HEK293 (cell line): ENCODE results near the gene MOSMO.
A peak's percentile ranks its signal among the peaks of the same experiment; 100 is the strongest.

Experiments used
- EGR2 ChIP-seq: fragments of 450-650 bp; formaldehyde crosslinking; IDR thresholded peaks from 2 replicates; pipeline ENCODE4 v1.5.1; 2016; ENCODE audit warnings: low read depth, missing biosample characterization, missing genetic modification characterization
- GLI2 ChIP-seq: fragments of 450-650 bp; formaldehyde crosslinking; IDR thresholded peaks from 2 replicates; pipeline ENCODE4; 2017; ENCODE audit warnings: missing biosample characterization, missing genetic modification characterization, low read depth, borderline replicate concordance
- KLF10 ChIP-seq: fragments of 450-650 bp; IDR thresholded peaks from 2 replicates; pipeline ENCODE4 v1.5.1; 2018; ENCODE audit warnings: missing biosample characterization, mild to moderate bottlenecking, missing genetic modification characterization
- KLF16 ChIP-seq: fragments of 450-650 bp; formaldehyde crosslinking; IDR thresholded peaks from 2 replicates; pipeline ENCODE4 v1.5.1; 2017; ENCODE audit warnings: missing biosample characterization, missing genetic modification characterization
- OVOL3 ChIP-seq: fragments of 450-650 bp; formaldehyde crosslinking; IDR thresholded peaks from 2 replicates; pipeline ENCODE4 v1.5.1; 2016; ENCODE audit warnings: missing biosample characterization, missing genetic modification characterization
- PRDM1 ChIP-seq: fragments of 450-650 bp; formaldehyde crosslinking; IDR thresholded peaks from 2 replicates; pipeline ENCODE4; 2016; ENCODE audit warnings: missing biosample characterization, missing genetic modification characterization
- TRIM28 ChIP-seq: IDR thresholded peaks from 2 replicates; pipeline ENCODE4 v1.6.1; 2011; ENCODE audit warnings: low read length, control low read depth, borderline replicate concordance
- ZBTB17 ChIP-seq: fragments of 450-650 bp; formaldehyde crosslinking; IDR thresholded peaks from 2 replicates; pipeline ENCODE4 v1.5.1; 2016; ENCODE audit warnings: missing biosample characterization, missing genetic modification characterization
- ZBTB8A ChIP-seq: fragments of 450-650 bp; formaldehyde crosslinking; IDR thresholded peaks from 2 replicates; pipeline ENCODE4 v1.5.1; 2016; ENCODE audit warnings: missing biosample characterization, missing genetic modification characterization
- ZNF112 ChIP-seq: fragments of 450-650 bp; formaldehyde crosslinking; IDR thresholded peaks from 2 replicates; pipeline ENCODE4 v1.5.0; 2017; ENCODE audit warnings: missing biosample characterization, missing genetic modification characterization
- ZNF133 ChIP-seq: fragments of 450-650 bp; formaldehyde crosslinking; IDR thresholded peaks from 2 replicates; pipeline ENCODE4 v1.5.1; 2016; ENCODE audit warnings: missing biosample characterization, missing genetic modification characterization
- ZNF335 ChIP-seq: fragments of 450-650 bp; formaldehyde crosslinking; conservative IDR thresholded peaks from 2 replicates; pipeline ENCODE4 v1.5.1; 2016; ENCODE audit warnings: missing biosample characterization, missing genetic modification characterization
- ZNF341 ChIP-seq: fragments of 450-650 bp; formaldehyde crosslinking; IDR thresholded peaks from 2 replicates; pipeline ENCODE4; 2016; ENCODE audit warnings: low read depth, missing biosample characterization, missing genetic modification characterization
- ZNF654 ChIP-seq: fragments of 450-650 bp; formaldehyde crosslinking; IDR thresholded peaks from 2 replicates; pipeline ENCODE4 v1.5.1; 2016; ENCODE audit warnings: low read depth, missing biosample characterization, missing genetic modification characterization
- ZNF660 ChIP-seq: fragments of 450-650 bp; IDR thresholded peaks from 2 replicates; pipeline ENCODE4 v1.5.1; 2018; ENCODE audit warnings: missing biosample characterization, mild to moderate bottlenecking, missing genetic modification characterization
- ZNF664 ChIP-seq: fragments of 450-650 bp; formaldehyde crosslinking; IDR thresholded peaks from 2 replicates; pipeline ENCODE4 v1.5.1; 2016; ENCODE audit warnings: missing biosample characterization, missing genetic modification characterization
- ZNF670 ChIP-seq: fragments of 450-650 bp; formaldehyde crosslinking; IDR thresholded peaks from 2 replicates; pipeline ENCODE4 v1.5.1; 2016; ENCODE audit warnings: missing biosample characterization, missing genetic modification characterization, low read depth
- ZNF707 ChIP-seq: fragments of 450-650 bp; formaldehyde crosslinking; IDR thresholded peaks from 2 replicates; pipeline ENCODE4 v1.5.1; 2016; ENCODE audit warnings: missing biosample characterization, missing genetic modification characterization
- ZNF830 ChIP-seq: fragments of 450-650 bp; IDR thresholded peaks from 2 replicates; pipeline ENCODE4 v1.5.0; 2018; ENCODE audit warnings: missing biosample characterization, missing genetic modification characterization, low read depth, mild to moderate bottlenecking, moderate library complexity
- TF ChIP-seq, protein P1 (sequence below): fragments of 450-650 bp; formaldehyde crosslinking; IDR thresholded peaks from 2 replicates; pipeline ENCODE4 v1.5.1; 2016; ENCODE audit warnings: missing biosample characterization, missing genetic modification characterization
- TF ChIP-seq, protein P2 (sequence below): fragments of 450-650 bp; formaldehyde crosslinking; IDR thresholded peaks from 2 replicates; pipeline ENCODE4 v1.5.1; 2016; ENCODE audit warnings: missing biosample characterization, missing genetic modification characterization
- TF ChIP-seq, protein P3 (sequence below): fragments of 450-650 bp; formaldehyde crosslinking; IDR thresholded peaks from 2 replicates; pipeline ENCODE4 v1.5.1; 2016; ENCODE audit warnings: missing biosample characterization, missing genetic modification characterization
- TF ChIP-seq, protein P4 (sequence below): fragments of 450-650 bp; IDR thresholded peaks from 2 replicates; pipeline ENCODE4 v1.5.1; 2018; ENCODE audit warnings: missing biosample characterization, mild to moderate bottlenecking, missing genetic modification characterization
- TF ChIP-seq, protein P5 (sequence below): fragments of 450-650 bp; formaldehyde crosslinking; IDR thresholded peaks from 2 replicates; pipeline ENCODE4 v1.5.1; 2016; ENCODE audit warnings: missing biosample characterization, missing genetic modification characterization
- TF ChIP-seq, protein P6 (sequence below): fragments of 450-650 bp; formaldehyde crosslinking; conservative IDR thresholded peaks from 2 replicates; pipeline ENCODE4 v1.5.1; 2016; ENCODE audit warnings: low read depth, missing biosample characterization, missing genetic modification characterization

Gene MOSMO

DNA sequence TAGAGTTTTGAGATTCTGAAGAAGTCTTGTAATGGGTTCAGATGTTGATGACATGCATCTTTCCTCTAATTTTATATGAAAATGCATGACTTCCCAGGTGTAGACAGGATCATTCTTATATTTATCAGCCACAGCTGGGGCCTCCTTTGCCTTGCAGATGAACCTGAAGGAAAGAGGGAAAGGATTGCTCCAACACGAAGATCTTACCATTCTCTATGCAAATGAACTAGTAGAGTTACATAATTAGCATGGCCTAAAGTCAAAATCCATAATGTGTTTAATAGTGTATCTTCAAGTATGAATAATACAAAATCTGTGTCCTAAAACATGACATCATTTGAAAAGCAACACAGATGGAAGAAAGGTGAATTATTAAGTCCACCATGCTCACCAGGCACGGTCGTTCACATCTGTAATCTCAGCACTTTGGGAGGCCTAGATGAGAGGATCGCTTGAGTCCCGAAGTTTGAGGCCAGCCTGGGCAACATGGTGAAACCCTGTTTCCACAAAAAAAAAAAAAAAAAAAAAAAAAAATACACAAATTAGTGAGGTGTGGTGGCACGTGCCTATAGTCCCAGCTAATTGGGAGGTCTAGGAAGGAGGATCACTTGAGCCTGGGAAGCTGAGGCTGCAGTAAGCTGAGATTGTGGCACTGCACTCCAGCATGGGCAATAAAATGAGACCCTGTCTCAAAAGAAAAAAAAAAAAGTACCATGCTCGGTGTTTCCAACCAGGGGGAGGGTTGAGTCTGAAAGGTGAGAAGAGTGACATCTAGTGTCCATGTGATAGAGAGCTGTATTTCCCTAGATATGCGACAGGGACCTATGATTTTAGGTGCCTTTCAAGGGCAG is 90.7 kb downstream of the MOSMO start (continued):
- no peak for TF ChIP-seq PRDM1
- no peak for TF ChIP-seq ZNF664 (tag by site-specific recombination)
- no peak for TF ChIP-seq ZNF670 (tag by site-specific recombination)
- TF ChIP-seq ZNF335 (tag by site-specific recombination) = 0 out of 2 replicates have a peak, but pooled peaks have one; percentile 21
- no peak for TF ChIP-seq ZNF830 (tag by site-specific recombination)
- TF ChIP-seq ZBTB17 (tag by site-specific recombination) = peak; percentile 36; the same call in 1 of the 2 replicates
- TF ChIP-seq ZNF341 (tag by site-specific recombination) = no peak
- TF ChIP-seq KLF10 (tag by site-specific recombination) = no peak
- TF ChIP-seq KLF16 (tag by site-specific recombination) = no peak
- no peak for TF ChIP-seq ZNF660 (tag by site-specific recombination)
- no peak for TF ChIP-seq ZNF133 (tag by site-specific recombination)
- no peak for TF ChIP-seq ZNF707 (tag by site-specific recombination)
- TF ChIP-seq, protein P1, sequence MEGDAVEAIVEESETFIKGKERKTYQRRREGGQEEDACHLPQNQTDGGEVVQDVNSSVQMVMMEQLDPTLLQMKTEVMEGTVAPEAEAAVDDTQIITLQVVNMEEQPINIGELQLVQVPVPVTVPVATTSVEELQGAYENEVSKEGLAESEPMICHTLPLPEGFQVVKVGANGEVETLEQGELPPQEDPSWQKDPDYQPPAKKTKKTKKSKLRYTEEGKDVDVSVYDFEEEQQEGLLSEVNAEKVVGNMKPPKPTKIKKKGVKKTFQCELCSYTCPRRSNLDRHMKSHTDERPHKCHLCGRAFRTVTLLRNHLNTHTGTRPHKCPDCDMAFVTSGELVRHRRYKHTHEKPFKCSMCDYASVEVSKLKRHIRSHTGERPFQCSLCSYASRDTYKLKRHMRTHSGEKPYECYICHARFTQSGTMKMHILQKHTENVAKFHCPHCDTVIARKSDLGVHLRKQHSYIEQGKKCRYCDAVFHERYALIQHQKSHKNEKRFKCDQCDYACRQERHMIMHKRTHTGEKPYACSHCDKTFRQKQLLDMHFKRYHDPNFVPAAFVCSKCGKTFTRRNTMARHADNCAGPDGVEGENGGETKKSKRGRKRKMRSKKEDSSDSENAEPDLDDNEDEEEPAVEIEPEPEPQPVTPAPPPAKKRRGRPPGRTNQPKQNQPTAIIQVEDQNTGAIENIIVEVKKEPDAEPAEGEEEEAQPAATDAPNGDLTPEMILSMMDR (tag by site-specific recombination) = peak; percentile 84
- no peak for TF ChIP-seq OVOL3 (tag by site-specific recombination)
- TF ChIP-seq, protein P2, sequence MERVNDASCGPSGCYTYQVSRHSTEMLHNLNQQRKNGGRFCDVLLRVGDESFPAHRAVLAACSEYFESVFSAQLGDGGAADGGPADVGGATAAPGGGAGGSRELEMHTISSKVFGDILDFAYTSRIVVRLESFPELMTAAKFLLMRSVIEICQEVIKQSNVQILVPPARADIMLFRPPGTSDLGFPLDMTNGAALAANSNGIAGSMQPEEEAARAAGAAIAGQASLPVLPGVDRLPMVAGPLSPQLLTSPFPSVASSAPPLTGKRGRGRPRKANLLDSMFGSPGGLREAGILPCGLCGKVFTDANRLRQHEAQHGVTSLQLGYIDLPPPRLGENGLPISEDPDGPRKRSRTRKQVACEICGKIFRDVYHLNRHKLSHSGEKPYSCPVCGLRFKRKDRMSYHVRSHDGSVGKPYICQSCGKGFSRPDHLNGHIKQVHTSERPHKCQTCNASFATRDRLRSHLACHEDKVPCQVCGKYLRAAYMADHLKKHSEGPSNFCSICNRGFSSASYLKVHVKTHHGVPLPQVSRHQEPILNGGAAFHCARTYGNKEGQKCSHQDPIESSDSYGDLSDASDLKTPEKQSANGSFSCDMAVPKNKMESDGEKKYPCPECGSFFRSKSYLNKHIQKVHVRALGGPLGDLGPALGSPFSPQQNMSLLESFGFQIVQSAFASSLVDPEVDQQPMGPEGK (tag by site-specific recombination) = no peak
- no peak for TF ChIP-seq GLI2 (tag by site-specific recombination)
- no peak for TF ChIP-seq EGR2 (tag by site-specific recombination)
- TF ChIP-seq, protein P3, sequence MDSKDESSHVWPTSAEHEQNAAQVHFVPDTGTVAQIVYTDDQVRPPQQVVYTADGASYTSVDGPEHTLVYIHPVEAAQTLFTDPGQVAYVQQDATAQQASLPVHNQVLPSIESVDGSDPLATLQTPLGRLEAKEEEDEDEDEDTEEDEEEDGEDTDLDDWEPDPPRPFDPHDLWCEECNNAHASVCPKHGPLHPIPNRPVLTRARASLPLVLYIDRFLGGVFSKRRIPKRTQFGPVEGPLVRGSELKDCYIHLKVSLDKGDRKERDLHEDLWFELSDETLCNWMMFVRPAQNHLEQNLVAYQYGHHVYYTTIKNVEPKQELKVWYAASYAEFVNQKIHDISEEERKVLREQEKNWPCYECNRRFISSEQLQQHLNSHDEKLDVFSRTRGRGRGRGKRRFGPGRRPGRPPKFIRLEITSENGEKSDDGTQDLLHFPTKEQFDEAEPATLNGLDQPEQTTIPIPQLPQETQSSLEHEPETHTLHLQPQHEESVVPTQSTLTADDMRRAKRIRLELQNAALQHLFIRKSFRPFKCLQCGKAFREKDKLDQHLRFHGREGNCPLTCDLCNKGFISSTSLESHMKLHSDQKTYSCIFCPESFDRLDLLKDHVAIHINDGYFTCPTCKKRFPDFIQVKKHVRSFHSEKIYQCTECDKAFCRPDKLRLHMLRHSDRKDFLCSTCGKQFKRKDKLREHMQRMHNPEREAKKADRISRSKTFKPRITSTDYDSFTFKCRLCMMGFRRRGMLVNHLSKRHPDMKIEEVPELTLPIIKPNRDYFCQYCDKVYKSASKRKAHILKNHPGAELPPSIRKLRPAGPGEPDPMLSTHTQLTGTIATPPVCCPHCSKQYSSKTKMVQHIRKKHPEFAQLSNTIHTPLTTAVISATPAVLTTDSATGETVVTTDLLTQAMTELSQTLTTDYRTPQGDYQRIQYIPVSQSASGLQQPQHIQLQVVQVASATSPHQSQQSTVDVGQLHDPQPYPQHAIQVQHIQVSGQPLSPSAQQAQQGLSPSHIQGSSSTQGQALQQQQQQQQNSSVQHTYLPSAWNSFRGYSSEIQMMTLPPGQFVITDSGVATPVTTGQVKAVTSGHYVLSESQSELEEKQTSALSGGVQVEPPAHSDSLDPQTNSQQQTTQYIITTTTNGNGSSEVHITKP (tag by site-specific recombination) = 0 out of 2 replicates have a peak, but pooled peaks have one; percentile 16
- TF ChIP-seq, protein P4, sequence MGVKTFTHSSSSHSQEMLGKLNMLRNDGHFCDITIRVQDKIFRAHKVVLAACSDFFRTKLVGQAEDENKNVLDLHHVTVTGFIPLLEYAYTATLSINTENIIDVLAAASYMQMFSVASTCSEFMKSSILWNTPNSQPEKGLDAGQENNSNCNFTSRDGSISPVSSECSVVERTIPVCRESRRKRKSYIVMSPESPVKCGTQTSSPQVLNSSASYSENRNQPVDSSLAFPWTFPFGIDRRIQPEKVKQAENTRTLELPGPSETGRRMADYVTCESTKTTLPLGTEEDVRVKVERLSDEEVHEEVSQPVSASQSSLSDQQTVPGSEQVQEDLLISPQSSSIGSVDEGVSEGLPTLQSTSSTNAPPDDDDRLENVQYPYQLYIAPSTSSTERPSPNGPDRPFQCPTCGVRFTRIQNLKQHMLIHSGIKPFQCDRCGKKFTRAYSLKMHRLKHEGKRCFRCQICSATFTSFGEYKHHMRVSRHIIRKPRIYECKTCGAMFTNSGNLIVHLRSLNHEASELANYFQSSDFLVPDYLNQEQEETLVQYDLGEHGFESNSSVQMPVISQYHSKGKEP = no peak
- no peak for TF ChIP-seq ZNF112
- peak; percentile 97 for TF ChIP-seq ZNF654
- TF ChIP-seq, protein P5, sequence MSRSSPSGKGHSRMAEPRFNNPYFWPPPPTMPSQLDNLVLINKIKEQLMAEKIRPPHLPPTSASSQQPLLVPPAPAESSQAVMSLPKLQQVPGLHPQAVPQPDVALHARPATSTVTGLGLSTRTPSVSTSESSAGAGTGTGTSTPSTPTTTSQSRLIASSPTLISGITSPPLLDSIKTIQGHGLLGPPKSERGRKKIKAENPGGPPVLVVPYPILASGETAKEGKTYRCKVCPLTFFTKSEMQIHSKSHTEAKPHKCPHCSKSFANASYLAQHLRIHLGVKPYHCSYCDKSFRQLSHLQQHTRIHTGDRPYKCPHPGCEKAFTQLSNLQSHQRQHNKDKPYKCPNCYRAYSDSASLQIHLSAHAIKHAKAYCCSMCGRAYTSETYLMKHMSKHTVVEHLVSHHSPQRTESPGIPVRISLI (tag by site-specific recombination) = peak; percentile 100
- TF ChIP-seq, protein P6, sequence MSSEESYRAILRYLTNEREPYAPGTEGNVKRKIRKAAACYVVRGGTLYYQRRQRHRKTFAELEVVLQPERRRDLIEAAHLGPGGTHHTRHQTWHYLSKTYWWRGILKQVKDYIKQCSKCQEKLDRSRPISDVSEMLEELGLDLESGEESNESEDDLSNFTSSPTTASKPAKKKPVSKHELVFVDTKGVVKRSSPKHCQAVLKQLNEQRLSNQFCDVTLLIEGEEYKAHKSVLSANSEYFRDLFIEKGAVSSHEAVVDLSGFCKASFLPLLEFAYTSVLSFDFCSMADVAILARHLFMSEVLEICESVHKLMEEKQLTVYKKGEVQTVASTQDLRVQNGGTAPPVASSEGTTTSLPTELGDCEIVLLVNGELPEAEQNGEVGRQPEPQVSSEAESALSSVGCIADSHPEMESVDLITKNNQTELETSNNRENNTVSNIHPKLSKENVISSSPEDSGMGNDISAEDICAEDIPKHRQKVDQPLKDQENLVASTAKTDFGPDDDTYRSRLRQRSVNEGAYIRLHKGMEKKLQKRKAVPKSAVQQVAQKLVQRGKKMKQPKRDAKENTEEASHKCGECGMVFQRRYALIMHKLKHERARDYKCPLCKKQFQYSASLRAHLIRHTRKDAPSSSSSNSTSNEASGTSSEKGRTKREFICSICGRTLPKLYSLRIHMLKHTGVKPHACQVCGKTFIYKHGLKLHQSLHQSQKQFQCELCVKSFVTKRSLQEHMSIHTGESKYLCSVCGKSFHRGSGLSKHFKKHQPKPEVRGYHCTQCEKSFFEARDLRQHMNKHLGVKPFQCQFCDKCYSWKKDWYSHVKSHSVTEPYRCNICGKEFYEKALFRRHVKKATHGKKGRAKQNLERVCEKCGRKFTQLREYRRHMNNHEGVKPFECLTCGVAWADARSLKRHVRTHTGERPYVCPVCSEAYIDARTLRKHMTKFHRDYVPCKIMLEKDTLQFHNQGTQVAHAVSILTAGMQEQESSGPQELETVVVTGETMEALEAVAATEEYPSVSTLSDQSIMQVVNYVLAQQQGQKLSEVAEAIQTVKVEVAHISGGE (tag by site-specific recombination) = no peak
- TF ChIP-seq TRIM28 = no peak
- TF ChIP-seq ZBTB8A (tag by site-specific recombination) = no peak
